ENCODE results near the gene RNF150.

DNA sequence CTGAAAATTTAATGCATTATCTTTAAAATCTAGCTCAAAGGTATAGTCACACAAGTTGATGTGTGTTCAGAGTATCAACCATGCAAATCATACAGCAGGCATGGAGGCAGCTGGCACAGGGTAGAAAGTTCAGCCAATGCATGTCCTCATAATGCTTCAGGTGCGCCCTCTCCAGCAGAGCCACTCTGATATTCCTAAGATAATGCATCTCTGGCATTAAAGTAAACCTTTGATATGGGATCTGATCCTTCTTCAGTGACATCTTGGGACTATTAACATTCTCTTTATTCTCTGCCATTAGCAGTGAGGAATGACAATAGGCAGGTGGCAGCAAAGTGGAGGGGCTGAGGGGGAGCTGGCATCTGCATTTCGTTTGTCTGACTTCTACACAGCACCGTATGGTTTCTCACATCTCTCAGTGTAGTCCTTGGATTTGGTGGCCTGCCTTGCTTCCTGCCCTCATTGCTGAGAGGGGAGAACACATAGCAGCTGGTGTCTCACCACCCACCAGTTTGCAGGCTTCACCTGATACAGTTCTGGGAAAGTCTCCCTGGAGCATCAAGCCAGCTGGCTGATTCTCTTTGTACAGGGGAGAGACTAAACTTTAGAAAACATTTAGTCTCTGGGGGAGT is 208.4 kb downstream of the RNF150 start:
- TF ChIP-seq POLR2A (IDR thresholded peaks at IDR 0.05) = no peak
- TF ChIP-seq, protein P1, sequence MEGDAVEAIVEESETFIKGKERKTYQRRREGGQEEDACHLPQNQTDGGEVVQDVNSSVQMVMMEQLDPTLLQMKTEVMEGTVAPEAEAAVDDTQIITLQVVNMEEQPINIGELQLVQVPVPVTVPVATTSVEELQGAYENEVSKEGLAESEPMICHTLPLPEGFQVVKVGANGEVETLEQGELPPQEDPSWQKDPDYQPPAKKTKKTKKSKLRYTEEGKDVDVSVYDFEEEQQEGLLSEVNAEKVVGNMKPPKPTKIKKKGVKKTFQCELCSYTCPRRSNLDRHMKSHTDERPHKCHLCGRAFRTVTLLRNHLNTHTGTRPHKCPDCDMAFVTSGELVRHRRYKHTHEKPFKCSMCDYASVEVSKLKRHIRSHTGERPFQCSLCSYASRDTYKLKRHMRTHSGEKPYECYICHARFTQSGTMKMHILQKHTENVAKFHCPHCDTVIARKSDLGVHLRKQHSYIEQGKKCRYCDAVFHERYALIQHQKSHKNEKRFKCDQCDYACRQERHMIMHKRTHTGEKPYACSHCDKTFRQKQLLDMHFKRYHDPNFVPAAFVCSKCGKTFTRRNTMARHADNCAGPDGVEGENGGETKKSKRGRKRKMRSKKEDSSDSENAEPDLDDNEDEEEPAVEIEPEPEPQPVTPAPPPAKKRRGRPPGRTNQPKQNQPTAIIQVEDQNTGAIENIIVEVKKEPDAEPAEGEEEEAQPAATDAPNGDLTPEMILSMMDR (IDR thresholded peaks at IDR 0.05 in 4 of 5, conservative IDR thresholded peaks at IDR 0.05 in 1 of 5) = no peak
